ENCODE results near the gene CCDC197. TPM values are rescaled to one million over a fixed set of nuclear protein-coding genes. Genes with fewer than 3 reads are reported as not detected.
A peak's percentile ranks its signal among the peaks of the same experiment; 100 is the strongest.

Gene CCDC197
- total RNA-seq, 1 donor from 2014 or later = 0.13 TPM

GRCh38 chr14:93957333-93957710 is 39.8 kb upstream of the CCDC197 start:
- Mint-ChIP-seq H3K4me3 (peak overlapping the region; percentile 76), H3K9me3 (no peaks in the 10 kb centered on the region), H3K36me3 (ENCODE audit: low read depth) (peaks cover 26% of the 10 kb centered on the region), H3K4me1 (ENCODE audit: low read depth) (peaks cover 97% of the 10 kb centered on the region), H3K27ac (peak overlapping the region; percentile 100), H3K27me3 (ENCODE audit: insufficient read depth) (no peaks in the 10 kb centered on the region)
- DNase-seq (ENCODE audit: low spot score) = no peak
- intact Hi-C loops (cut with micrococcal nuclease) = no loop called here

GRCh38 chr14:93957751-93958566 is 39.1 kb upstream of the CCDC197 start:
- H3K4me3 Mint-ChIP-seq = peak overlapping the region; percentile 76

GRCh38 chr14:93958567-93959238 is 38.4 kb upstream of the CCDC197 start:
- Mint-ChIP-seq H3K4me3 (peak overlapping the region; percentile 84), H3K4me1 (ENCODE audit: low read depth) (peaks cover 97% of the 10 kb centered on the region), H3K36me3 (ENCODE audit: low read depth) (peaks cover 27% of the 10 kb centered on the region), H3K9me3 (no peaks in the 10 kb centered on the region), H3K27me3 (ENCODE audit: insufficient read depth) (no peaks in the 10 kb centered on the region), H3K27ac (peak overlapping the region; percentile 100)
- intact Hi-C loops (cut with micrococcal nuclease) = loop anchor here (1.0 kb wide), 4 partner anchors 13 to 68 kb away; partner anchors contain the start of gene OTUB2
- DNase-seq (ENCODE audit: low spot score) = no peak

More at GRCh38 chr14:93957751-93958566, 39.1 kb upstream of the CCDC197 start:
- Mint-ChIP-seq H3K36me3 (ENCODE audit: low read depth) (peaks cover 26% of the 10 kb centered on the region), H3K27ac (peak overlapping the region; percentile 100), H3K27me3 (ENCODE audit: insufficient read depth) (no peaks in the 10 kb centered on the region), H3K9me3 (no peaks in the 10 kb centered on the region), H3K4me1 (ENCODE audit: low read depth) (peaks cover 97% of the 10 kb centered on the region)
- DNase-seq (ENCODE audit: low spot score) = no peak
- intact Hi-C loops (cut with micrococcal nuclease) = no loop called here

- DNase-seq (ENCODE audit: low spot score) = peak; percentile 94
- intact Hi-C loops (cut with micrococcal nuclease) = loop anchor here (1.0 to 5.0 kb wide), 6 partner anchors 12 to 1563 kb away; partner anchors contain the start of genes DDX24, IFI27L1 and OTUB2
- H3K4me3 Mint-ChIP-seq = peak overlapping the region; percentile 84
- H3K27ac Mint-ChIP-seq = peak overlapping the region; percentile 100
- H3K27me3 Mint-ChIP-seq (ENCODE audit: insufficient read depth) = no peaks in the 10 kb centered on the region
- peaks cover 26% of the 10 kb centered on the region for H3K36me3 Mint-ChIP-seq (ENCODE audit: low read depth)
- H3K9me3 Mint-ChIP-seq = no peaks in the 10 kb centered on the region
- H3K4me1 Mint-ChIP-seq (ENCODE audit: low read depth) = peaks cover 97% of the 10 kb centered on the region
Measured at GRCh38 chr14:93959239-93960107, 37.6 kb upstream of the CCDC197 start.

DNA sequence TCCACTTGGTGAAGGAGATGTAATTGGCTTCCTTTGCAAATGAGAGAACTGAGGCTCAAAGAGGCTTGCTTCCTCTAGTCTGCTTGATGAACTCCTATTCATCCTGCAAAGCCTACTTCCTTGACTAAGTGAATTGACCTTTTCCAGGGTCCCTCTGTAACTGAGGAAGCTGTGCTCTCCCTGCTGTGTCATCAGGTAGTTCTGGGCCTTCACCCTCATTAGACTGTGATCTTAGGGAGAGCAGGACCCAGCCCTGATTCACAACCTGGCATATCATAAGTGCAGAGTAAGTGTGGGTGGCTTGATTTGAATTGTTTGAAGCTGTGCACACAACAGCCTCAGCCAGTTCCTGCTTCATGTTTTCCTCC is 37.0 kb upstream of the CCDC197 start:
- Mint-ChIP-seq H3K27me3 (ENCODE audit: insufficient read depth) (no peaks in the 10 kb centered on the region), H3K4me3 (peak overlapping the region; percentile 84), H3K9me3 (peaks cover 5% of the 10 kb centered on the region), H3K36me3 (ENCODE audit: low read depth) (peaks cover 27% of the 10 kb centered on the region), H3K27ac (peak overlapping the region; percentile 100), H3K4me1 (ENCODE audit: low read depth) (peaks cover 97% of the 10 kb centered on the region)
- intact Hi-C loops (cut with micrococcal nuclease) = loop anchor here (2.0 to 5.0 kb wide), 2 partner anchors 121 to 1562 kb away; partner anchors contain the start of genes DDX24 and IFI27L1
- DNase-seq (ENCODE audit: low spot score) = no peak

DNA sequence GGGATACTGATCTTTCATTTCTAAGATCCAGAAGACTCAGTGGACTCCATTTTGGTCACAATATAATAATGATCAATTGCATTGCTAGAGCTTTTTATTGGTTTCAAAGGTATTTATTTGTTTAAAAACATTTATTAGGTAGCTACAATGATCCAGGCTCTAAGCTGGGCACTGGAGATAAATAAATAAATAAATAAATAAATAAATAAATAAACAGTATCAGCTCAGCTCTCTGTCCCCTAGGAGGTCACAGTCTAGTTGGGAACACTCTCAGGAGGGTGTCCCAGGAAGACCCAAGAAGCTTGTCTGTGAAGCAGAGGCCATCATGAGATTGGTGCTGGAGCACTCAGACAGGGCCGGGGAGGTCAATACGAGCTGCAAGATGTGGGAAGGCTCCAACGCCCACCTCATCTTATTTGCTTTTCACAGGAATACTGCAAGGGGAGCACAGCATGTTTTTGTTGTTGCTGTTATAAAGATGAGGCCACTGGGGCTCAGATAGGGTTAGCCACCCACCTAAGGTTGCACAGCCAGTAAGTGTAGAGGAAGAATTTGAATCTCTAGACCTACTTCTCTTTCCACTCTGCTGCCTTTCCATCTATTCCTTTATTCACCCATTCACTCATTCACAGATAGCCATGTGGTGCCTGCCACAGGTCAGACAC is 36.2 kb upstream of the CCDC197 start:
- H3K9me3 Mint-ChIP-seq = peaks cover 6% of the 10 kb centered on the region
- peak overlapping the region; percentile 84 for H3K4me3 Mint-ChIP-seq
- DNase-seq (ENCODE audit: low spot score) = no peak
- peak overlapping the region; percentile 100 for H3K27ac Mint-ChIP-seq
- peaks cover 30% of the 10 kb centered on the region for H3K36me3 Mint-ChIP-seq (ENCODE audit: low read depth)
- no peaks in the 10 kb centered on the region for H3K27me3 Mint-ChIP-seq (ENCODE audit: insufficient read depth)
- H3K4me1 Mint-ChIP-seq (ENCODE audit: low read depth) = peaks cover 99% of the 10 kb centered on the region
- intact Hi-C loops (cut with micrococcal nuclease) = loop anchor here (2.0 to 5.0 kb wide), 2 partner anchors 120 to 1561 kb away; partner anchors contain the start of genes DDX24 and IFI27L1

- Mint-ChIP-seq H3K4me1 (ENCODE audit: low read depth) (peaks cover 99% of the 10 kb centered on the region), H3K36me3 (ENCODE audit: low read depth) (peaks cover 35% of the 10 kb centered on the region), H3K4me3 (peak overlapping the region; percentile 70), H3K9me3 (peaks cover 6% of the 10 kb centered on the region), H3K27me3 (ENCODE audit: insufficient read depth) (no peaks in the 10 kb centered on the region), H3K27ac (peak overlapping the region; percentile 97)
- no peak for DNase-seq (ENCODE audit: low spot score)
- intact Hi-C loops (cut with micrococcal nuclease) = loop anchor here (2.0 to 5.0 kb wide), 2 partner anchors 119 to 1561 kb away; partner anchors contain the start of genes DDX24 and IFI27L1
Measured at GRCh38 chr14:93961620-93962019, 35.5 kb upstream of the CCDC197 start.

DNA sequence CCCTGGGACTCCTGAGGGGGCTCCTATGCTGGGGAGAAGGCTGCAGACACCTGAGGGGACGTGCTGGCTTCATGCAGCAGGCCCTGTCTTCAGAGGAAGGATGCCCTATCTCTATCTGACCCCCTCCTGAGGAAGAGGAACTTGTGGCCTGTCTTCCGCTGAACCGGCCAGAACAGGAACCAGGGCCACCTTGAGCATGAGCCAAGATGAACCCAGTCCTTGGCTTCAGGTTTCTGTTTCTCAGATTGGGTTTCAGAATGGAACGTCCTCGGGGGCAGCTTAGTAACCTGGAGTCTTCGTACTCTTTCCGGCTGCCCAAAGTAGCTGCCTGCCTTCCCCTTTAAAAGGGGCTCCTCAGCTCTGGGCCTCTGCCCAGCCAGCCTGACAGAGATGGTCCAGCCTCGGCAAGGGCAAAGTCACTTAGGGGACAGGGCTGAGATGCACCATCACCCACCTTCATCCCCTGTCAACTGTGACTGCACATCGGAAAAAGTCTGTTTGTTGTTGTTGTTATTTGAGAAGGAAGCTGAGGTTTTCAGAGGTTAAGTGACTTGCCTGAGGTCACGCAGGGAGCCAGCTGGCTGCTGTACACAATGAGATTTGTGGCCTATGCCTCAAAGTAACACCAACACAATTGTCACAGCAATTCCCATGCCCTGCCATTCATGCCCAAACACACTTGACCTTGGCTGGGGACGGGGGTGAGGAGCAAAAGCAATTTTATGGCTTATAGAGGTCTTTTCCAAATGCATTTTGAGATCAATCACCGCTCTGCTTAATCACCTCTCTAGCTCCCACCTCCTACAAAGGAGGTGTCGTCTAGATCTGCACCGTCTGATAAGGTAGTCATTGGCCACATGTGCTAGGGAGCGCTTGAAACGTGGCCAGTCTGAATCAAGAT is 34.1 kb upstream of the CCDC197 start:
- DNase-seq (ENCODE audit: low spot score) = peak; percentile 73
- H3K36me3 Mint-ChIP-seq (ENCODE audit: low read depth) = peaks cover 32% of the 10 kb centered on the region
- peak overlapping the region; percentile 61 for H3K4me3 Mint-ChIP-seq
- H3K27me3 Mint-ChIP-seq (ENCODE audit: insufficient read depth) = no peaks in the 10 kb centered on the region
- intact Hi-C loops (cut with micrococcal nuclease) = loop anchor here (1.0 to 5.0 kb wide), 3 partner anchors 8 to 1559 kb away; partner anchors contain the start of gene ASB2
- peak overlapping the region; percentile 95 for H3K27ac Mint-ChIP-seq
- H3K9me3 Mint-ChIP-seq = peaks cover 6% of the 10 kb centered on the region
- peaks cover 95% of the 10 kb centered on the region for H3K4me1 Mint-ChIP-seq (ENCODE audit: low read depth)

DNA sequence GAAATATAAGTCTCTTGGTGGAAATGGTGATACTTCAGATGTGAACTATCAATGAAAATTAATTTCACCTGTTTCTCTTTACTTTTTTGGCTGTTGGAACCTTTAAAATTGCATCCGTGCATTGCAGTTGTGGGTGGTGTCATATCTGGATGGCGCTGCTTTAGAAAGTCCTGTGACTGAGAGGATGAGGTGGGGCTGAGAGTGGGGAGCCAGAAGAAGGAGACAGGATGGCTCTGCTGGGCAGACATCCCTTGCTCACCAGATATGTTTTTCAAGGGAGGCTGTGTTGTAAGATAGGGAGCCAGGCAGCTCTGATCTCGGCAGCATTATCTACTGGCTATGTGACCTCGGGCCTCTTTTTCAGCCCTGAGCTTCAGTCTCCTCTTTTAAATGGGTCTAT is 33.4 kb upstream of the CCDC197 start:
- no peak for DNase-seq (ENCODE audit: low spot score)

DNA sequence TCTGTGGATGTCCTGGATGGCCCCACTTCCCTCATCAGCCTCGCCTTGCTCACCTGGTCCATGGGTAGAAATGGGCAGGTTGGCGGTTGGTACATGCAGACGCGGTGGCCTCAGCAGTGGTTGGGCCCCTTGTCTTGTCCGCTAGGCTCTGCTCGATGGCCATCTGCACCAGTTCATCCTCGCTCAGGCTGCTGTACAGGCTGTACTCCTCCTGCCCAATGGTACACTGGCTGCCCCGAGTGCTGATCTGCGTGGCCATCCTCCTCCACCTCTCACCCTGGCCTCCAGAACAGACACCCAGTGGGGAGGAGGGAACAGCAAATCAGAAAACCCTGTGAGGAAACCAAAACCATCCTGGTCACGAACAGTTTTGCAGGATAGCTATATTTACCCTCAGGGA is 32.8 kb upstream of the CCDC197 start:
- intact Hi-C loops (cut with micrococcal nuclease) = loop anchor here (5.0 kb wide), 1 partner anchor 1558 kb away; no protein-coding TSS in a partner anchor
- Mint-ChIP-seq H3K36me3 (ENCODE audit: low read depth) (peaks cover 35% of the 10 kb centered on the region), H3K27ac (peak overlapping the region; percentile 95), H3K4me1 (ENCODE audit: low read depth) (peaks cover 95% of the 10 kb centered on the region), H3K4me3 (no peak overlapping the region), H3K27me3 (ENCODE audit: insufficient read depth) (no peaks in the 10 kb centered on the region), H3K9me3 (peaks cover 6% of the 10 kb centered on the region)
- no peak for DNase-seq (ENCODE audit: low spot score)

More for the DNA sequence above, 33.4 kb upstream of the CCDC197 start:
- Mint-ChIP-seq H3K27ac (peak overlapping the region; percentile 95), H3K4me1 (ENCODE audit: low read depth) (peaks cover 95% of the 10 kb centered on the region), H3K9me3 (peaks cover 6% of the 10 kb centered on the region), H3K27me3 (ENCODE audit: insufficient read depth) (no peaks in the 10 kb centered on the region), H3K36me3 (ENCODE audit: low read depth) (peaks cover 32% of the 10 kb centered on the region), H3K4me3 (peak overlapping the region; percentile 61)
- intact Hi-C loops (cut with micrococcal nuclease) = loop anchor here (1.0 to 5.0 kb wide), 3 partner anchors 8 to 1559 kb away; partner anchors contain the start of gene ASB2

DNA sequence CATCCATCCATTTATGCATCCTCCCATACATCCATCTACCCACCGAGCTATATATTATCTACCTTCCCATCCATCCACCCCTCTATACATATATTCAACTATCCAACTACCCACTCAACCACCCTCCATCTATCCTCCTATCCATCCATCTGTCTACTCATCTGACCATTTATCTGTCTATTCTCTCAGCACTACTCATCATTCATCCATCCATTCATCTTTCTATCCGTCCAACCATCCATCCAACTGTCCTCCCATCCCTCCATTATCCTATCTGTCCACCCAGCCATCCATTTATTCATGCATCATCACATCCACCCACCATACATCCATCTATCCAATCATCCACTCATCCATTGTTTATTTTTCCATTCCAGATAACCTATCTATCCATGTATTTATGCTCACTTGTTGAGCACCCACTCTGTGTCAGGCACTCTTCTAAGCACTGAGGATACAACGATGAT is 32.2 kb upstream of the CCDC197 start:
- H3K4me1 Mint-ChIP-seq (ENCODE audit: low read depth) = peaks cover 93% of the 10 kb centered on the region
- peaks cover 35% of the 10 kb centered on the region for H3K36me3 Mint-ChIP-seq (ENCODE audit: low read depth)
- H3K27me3 Mint-ChIP-seq (ENCODE audit: insufficient read depth) = no peaks in the 10 kb centered on the region
- intact Hi-C loops (cut with micrococcal nuclease) = loop anchor here (5.0 kb wide), 1 partner anchor 1557 kb away; no protein-coding TSS in a partner anchor
- H3K9me3 Mint-ChIP-seq = peaks cover 6% of the 10 kb centered on the region
- H3K4me3 Mint-ChIP-seq = peak overlapping the region; percentile 28
- no peak for DNase-seq (ENCODE audit: low spot score)
- peak overlapping the region; percentile 95 for H3K27ac Mint-ChIP-seq

Data from activated T-helper 1 cell treated with anti-CD3 and anti-CD28 coated beads, Interleukin-12 subunit alpha, Interleukin-12 subunit beta, Interleukin-2, Interleukin-4 antibody, amounts not matched to agents 30 ng/mL and 10 ng/mL and 1 ng/mL, durations not matched to agents 14 hours and 24 hours and 36 hours (primary cell).